Measurements from ENCODE around the gene SCAMP5. TPM values are rescaled to one million over a fixed set of nuclear protein-coding genes. Genes with fewer than 3 reads are reported as not detected.

Gene SCAMP5
- total RNA-seq, 4 donors from 2014 or later = 11.3 to 24.8 (median 15.8) TPM; not detected in 1

DNA sequence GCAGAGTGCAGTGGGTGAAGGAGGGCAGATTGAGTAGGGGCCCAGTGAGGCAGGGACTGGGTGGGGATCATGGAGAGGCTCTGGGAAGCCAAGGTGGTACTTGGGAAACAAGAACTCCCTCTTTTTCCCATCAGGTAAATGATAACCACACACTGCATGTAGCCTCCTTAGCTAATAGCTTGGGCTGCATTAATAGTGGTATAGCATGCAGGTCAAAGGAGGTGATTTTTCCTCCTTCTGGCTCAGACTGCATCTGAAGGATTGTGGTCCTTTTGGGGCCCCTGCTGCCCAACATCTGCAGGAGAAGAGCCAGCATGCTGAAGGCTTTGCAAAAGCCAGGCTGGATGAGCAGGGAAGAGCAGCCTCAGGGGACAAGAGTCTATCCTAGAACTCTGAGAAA, 73.4 kb downstream of the SCAMP5 start:
- Histone ChIP-seq H3K27me3 (no peaks in the 10 kb centered on the region), H3K4me1 (peaks cover 0 to 13% (median 0%) of the 10 kb centered on the region in 4 donors), H3K36me3 (no peaks in the 10 kb centered on the region), H3K4me3 (no peak overlapping the region), H3K9me3 (peaks cover 0 to 5% of the 10 kb centered on the region in 2 donors), H3K27ac (no peak overlapping the region)
- in situ Hi-C loops (cut with MboI; ENCODE audit: low pct_ligation_motif_present in 1 of 4, low pct_unique_long_range_greater_than_20kb in 1 of 4, low sequenced_read_pairs in 3 of 4) (no loop called here), intact Hi-C loops (cut with DNase I; ENCODE audit: low total_unique reads) (no loop called here)
- DNase-seq = no peak
- TF ChIP-seq POLR2A (IDR thresholded peaks at IDR 0.05) (no peak), EP300 (IDR thresholded peaks at IDR 0.05; ENCODE audit: low read depth) (no peak), POLR2AphosphoS5 (IDR thresholded peaks at IDR 0.05) (no peak), CTCF (IDR thresholded peaks at IDR 0.05) (no peak)

DNA sequence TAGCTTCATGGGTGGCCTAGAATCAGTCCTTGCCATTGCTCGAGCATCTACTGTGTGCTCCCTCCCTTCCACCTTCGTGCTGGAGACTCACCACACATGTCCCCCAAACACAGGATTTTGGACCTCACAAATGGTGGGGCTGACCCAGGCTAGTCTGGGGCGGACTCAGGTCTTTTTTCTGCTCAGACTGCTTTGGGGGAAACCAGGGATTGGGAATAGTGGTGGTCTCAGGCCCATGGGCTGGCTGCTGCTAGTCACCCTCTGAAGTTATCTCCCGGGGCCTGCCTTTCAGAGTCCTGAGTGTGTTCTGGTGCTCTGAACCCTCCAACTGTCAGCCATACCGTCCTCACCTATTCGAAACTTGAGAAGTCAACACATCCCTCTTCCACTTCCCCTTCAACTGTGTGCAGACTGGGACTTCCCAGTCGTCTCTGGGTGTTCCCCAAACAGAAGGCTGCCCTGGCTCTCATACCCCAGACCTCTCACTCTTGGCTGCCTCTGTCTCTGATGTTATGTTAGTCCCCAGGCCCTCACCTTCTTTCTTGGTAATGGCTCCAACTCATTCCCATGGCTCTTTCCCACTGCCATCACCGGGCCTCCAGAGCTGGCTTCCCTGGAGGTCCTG, 74.0 kb downstream of the SCAMP5 start:
- Histone ChIP-seq H3K27ac (no peak overlapping the region), H3K27me3 (no peaks in the 10 kb centered on the region), H3K4me1 (peaks cover 0 to 13% (median 0%) of the 10 kb centered on the region in 4 donors), H3K4me3 (no peak overlapping the region), H3K9me3 (peaks cover 0 to 5% of the 10 kb centered on the region in 2 donors), H3K36me3 (no peaks in the 10 kb centered on the region)
- intact Hi-C loops (cut with DNase I; ENCODE audit: low total_unique reads) = no loop called here
- in situ Hi-C loops (cut with MboI; ENCODE audit: low pct_ligation_motif_present in 1 of 4, low pct_unique_long_range_greater_than_20kb in 1 of 4, low sequenced_read_pairs in 3 of 4) = no loop called here
- 71 to 80% methylated on average over 1 to 8 of the region's 8 CpGs for WGBS, 2 donors (ENCODE audit: low coverage in 1 of 2)
- no peak for TF ChIP-seq CTCF (IDR thresholded peaks at IDR 0.05)
- TF ChIP-seq EP300 (IDR thresholded peaks at IDR 0.05; ENCODE audit: low read depth) = no peak
- no peak for TF ChIP-seq POLR2A (IDR thresholded peaks at IDR 0.05)
- TF ChIP-seq POLR2AphosphoS5 (IDR thresholded peaks at IDR 0.05) = no peak
- no peak for DNase-seq

- H3K4me3 ChIP-seq = no peak overlapping the region
- peaks cover 0 to 10% (median 0%) of the 10 kb centered on the region in 4 donors for H3K4me1 ChIP-seq
- peaks cover 0 to 5% of the 10 kb centered on the region in 2 donors for H3K9me3 ChIP-seq
- 95% methylated on average over 4 of the region's 4 CpGs; no CpG with 5 or more reads in 1 of the 2 donors for WGBS, 2 donors (ENCODE audit: low coverage in 1 of 2)
- TF ChIP-seq POLR2A (IDR thresholded peaks at IDR 0.05) (no peak), CTCF (IDR thresholded peaks at IDR 0.05) (no peak), EP300 (IDR thresholded peaks at IDR 0.05; ENCODE audit: low read depth) (no peak), POLR2AphosphoS5 (IDR thresholded peaks at IDR 0.05) (no peak)
- intact Hi-C loops (cut with DNase I; ENCODE audit: low total_unique reads) (no loop called here), in situ Hi-C loops (cut with MboI; ENCODE audit: low pct_ligation_motif_present in 1 of 4, low pct_unique_long_range_greater_than_20kb in 1 of 4, low sequenced_read_pairs in 3 of 4) (no loop called here)
- H3K36me3 ChIP-seq = no peaks in the 10 kb centered on the region
- no peak overlapping the region for H3K27ac ChIP-seq
- DNase-seq = no peak
- H3K27me3 ChIP-seq = no peaks in the 10 kb centered on the region
Observed at GRCh38 chr15:75070674-75071073, 75.3 kb downstream of the SCAMP5 start.

Small RNAs within 50 kb of the gene (small RNA-seq; reads per million reads assigned to genes)
- gene AC015720.1 = 0 reads per million in 4 donors
- gene RF00019 = 0 reads per million in 4 donors

Other genes with a start within 250 kb of the SCAMP5 start
- gene CYP1A2, start 246.7 kb upstream of the SCAMP5 start, total RNA-seq = not detected
- gene CSK, start 213.5 kb upstream of the SCAMP5 start, total RNA-seq = 100 to 1,000 TPM in 1 of 4 donors, 10 to 100 TPM in 3; 59.7 to 176 (median 73.4) TPM
- 10 to 100 TPM in 1 of 4 donors, not detected in 3; 20.2 TPM for gene LMAN1L, start 182.7 kb upstream of the SCAMP5 start, total RNA-seq
- not detected for gene CPLX3, start 168.9 kb upstream of the SCAMP5 start, total RNA-seq
- 100 to 1,000 TPM; 138 to 473 (median 312) TPM for gene ULK3, start 152.4 kb upstream of the SCAMP5 start, total RNA-seq
- gene SCAMP2, start 122.2 kb upstream of the SCAMP5 start, total RNA-seq = 100 to 1,000 TPM; 154 to 234 (median 193) TPM
- 100 to 1,000 TPM in 2 of 4 donors, 10 to 100 TPM in 2; 63.1 to 176 (median 98.4) TPM for gene MPI, start 105.5 kb upstream of the SCAMP5 start, total RNA-seq
- gene FAM219B, start 88.7 kb upstream of the SCAMP5 start, total RNA-seq = 100 to 1,000 TPM in 1 of 4 donors, 10 to 100 TPM in 3; 62.8 to 428 (median 68.7) TPM
- gene COX5A, start 57.5 kb upstream of the SCAMP5 start, total RNA-seq = 100 to 1,000 TPM; 135 to 437 (median 219) TPM
- gene RPP25, start 38.8 kb upstream of the SCAMP5 start, total RNA-seq = 10 to 100 TPM; 10.1 to 28.4 (median 16.5) TPM
- 10 to 100 TPM in 3 of 4 donors, 1 to 10 TPM in 1; 5.2 to 54.5 (median 25.2) TPM for gene PPCDC, start 28.0 kb downstream of the SCAMP5 start, total RNA-seq
- 10 to 100 TPM; 20.9 to 27.9 (median 26.7) TPM for gene C15orf39, start 206.3 kb downstream of the SCAMP5 start, total RNA-seq